Renal cortical epithelial cell (primary cell): ENCODE measurements around the gene NSDHL. TPM values are rescaled to one million over a fixed set of nuclear protein-coding genes. Genes with fewer than 3 reads are reported as not detected.

Experiments
- DNase-seq: peaks from one replicate; pipeline ENCODE4 v3.0.0-alpha.2; 2011; ENCODE audit warnings: low read depth
- total RNA-seq: library from RNA; depleted of rRNA; stranded (reverse); fragments of >200 nt; gene quantifications from 2 replicates; pipeline ENCODE4 v1.2.3, GENCODE V29; 2014

The NSDHL gene
- total RNA-seq, 1 donor from 2014 or later = 15.6 TPM

DNA sequence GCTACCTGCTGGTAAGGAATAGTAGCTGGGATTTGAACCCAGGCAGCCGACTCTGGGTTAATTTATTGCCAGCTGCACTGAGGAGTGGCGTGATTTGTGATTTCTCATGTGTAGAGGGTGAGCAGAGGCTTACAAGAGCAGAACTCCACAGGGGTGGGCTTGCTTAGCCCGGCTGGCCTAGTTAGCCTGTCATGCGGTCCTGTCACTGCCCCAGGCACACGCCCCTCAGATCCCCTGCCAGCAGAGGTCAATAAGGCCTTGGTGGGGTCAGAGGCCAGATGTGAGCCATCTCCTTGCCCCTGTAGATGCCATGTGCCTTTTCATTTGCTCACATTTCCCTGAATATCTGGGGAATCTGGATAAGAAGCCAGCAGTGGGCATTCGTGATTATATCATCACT is 13.4 kb downstream of the NSDHL start:
- DNase-seq = no peak

- DNase-seq = no peak
These were observed 14.9 kb downstream of the NSDHL start for GRCh38 chrX:152845618-152846240.

DNA sequence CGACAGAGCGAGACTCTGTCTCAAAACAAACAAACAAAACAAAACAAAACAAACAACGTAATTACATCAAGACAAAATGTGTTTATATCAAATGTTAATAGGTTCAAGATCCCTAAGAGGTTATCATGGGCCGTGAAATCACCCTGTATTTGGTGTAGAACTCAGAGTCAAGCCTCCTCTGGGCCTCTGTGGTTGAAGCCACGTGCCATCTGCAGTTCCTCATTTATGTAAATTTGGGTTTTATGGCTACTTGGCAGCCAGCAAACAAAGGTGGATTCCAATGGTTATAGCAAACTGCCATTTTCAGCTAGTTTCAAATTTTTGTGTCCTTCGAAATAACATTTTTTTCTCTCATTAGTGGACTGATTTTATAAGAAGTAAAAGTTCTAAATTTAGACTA is 16.4 kb downstream of the NSDHL start:
- no peak for DNase-seq

DNA sequence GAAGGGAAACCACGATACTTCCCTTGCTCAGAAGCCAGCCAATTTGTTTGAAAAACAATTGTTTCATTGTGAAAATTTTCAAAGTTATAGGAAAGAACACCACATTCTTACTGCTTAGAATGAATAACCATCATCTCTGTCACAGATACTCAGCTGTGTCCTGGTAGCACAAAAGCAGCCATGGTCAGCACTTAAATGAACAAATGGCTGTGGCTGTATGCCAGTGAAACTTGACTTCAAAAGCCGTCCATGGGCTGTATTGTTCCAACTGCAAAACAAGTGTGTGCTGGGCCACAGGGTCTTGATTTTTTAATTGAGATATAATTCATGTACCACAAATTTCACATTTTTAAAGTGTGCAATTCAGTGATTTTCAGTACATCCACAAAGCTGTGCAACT is 19.6 kb downstream of the NSDHL start:
- DNase-seq = no peak

GRCh38 chrX:152853986-152854385 is 23.1 kb downstream of the NSDHL start:
- DNase-seq = no peak

DNA sequence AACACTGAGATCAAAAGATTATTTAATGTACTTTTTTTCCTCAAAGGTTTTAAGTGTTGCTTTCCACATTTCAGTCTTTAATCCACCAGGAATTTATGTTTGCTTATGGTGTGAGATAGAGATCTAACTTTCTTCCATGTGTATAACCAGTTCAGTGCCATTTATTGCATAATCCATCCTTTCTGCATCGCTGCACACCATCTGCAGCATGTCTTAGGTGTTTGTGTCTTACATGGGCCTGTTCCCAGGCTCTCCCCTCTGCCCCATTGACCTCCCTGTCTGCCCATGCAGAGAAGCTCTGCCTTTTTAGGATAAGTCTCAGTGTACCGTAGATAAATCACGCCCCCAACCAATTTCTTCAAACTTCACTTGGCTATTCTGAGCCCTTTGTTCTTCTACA is 30.3 kb downstream of the NSDHL start:
- DNase-seq = peak; percentile 72

DNA sequence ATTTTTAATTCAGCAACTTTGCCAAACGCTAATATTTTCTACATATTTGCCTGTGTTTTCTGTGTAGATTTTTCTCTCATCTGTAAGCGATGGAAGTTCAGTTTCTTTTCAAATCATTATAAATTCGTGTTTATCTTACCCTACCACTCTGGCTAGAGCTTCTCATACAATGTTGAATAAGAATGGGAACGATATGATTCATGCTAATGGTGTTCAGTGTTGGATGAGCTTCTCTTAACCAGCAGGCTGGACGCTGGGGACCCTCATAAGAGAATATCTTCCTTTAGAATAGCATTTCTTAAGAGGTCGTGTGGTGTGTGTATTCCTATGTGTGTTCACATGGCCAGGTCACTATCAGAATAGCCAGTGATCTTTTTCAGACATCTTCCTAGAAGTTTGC is 31.0 kb downstream of the NSDHL start:
- no peak for DNase-seq

- DNase-seq = no peak
These were observed 34.5 kb downstream of the NSDHL start for GRCh38 chrX:152865232-152865920.

DNA sequence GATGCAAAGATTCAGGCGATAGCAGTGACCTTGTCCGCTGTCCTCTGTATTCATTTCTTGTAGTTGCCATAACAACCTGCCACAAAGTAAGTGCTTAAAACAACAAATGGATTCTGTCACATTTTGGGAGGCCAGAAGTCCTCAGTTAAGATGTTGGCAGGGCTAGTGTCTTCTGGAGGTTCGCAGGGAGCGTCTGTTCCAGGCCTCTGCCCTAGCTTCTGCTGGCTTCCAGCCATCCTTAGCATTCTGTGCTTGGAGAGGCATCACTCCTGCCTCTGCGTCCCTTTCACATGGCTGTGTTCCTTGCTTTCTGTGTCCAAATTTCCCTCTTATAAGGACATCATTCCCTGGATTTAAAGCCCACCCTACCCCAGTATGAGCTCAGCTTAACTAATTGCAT is 35.5 kb downstream of the NSDHL start:
- no peak for DNase-seq

DNA sequence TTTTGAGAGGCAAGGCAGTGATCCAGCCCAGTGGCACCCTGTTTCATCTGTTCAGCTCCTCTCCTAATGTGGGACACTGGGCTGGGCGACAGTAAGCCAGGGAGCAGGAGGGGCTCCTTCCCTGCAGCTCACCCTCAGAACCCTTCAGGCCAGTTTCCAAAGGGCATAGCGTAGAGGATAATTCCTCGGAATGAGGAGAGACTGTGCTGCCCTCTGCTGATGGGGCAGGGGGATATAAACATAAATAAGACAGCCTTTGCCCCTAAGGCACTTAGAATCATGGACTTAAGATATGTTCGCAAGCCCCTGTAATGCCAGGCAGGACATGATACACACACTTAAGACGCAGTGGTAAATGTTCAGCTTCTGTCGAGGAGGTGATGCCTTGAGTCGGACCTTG is 39.1 kb downstream of the NSDHL start:
- DNase-seq = no peak

DNA sequence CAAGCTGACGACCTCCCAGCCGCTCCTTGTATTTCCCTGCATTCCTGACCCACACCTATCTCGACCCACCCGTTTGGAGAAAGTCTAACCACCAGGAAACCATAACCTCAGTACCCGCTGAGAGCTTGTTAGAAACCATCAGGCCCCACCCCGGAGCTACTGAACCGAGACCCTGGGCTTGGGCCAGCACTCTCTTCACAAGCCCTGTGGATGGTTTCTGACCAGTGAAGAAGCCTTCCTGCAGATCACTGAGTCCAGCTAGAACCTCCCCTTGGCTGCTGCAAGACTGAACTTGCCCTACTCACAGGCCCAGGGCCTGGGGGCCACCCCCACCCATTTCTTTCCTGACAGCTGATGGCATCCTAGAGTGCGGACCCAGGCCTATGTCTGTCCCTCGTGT is 40.4 kb downstream of the NSDHL start:
- no peak for DNase-seq

DNA sequence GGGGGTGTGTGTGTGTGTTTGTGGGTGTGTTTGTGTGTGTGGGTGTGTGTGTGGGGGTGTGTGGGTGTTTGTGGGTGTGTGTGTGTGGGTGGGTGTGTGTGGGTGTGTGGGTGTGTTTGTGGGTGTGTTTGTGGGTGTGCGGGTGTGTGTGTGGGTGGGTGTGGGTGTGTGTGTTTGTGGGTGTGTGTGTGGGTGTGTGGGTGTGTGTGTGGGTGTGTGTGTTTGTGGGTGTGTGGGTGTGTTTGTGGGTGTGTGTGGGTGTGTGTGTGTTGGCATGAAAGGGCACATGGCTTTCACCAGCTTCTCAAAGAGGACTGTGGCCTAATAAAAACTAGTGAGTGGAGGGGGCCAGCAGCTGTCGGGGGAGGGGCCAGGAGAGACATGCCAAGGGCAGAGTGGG is 41.7 kb downstream of the NSDHL start:
- no peak for DNase-seq

- no peak for DNase-seq
These were observed 42.5 kb downstream of the NSDHL start for GRCh38 chrX:152873361-152873760.

DNA sequence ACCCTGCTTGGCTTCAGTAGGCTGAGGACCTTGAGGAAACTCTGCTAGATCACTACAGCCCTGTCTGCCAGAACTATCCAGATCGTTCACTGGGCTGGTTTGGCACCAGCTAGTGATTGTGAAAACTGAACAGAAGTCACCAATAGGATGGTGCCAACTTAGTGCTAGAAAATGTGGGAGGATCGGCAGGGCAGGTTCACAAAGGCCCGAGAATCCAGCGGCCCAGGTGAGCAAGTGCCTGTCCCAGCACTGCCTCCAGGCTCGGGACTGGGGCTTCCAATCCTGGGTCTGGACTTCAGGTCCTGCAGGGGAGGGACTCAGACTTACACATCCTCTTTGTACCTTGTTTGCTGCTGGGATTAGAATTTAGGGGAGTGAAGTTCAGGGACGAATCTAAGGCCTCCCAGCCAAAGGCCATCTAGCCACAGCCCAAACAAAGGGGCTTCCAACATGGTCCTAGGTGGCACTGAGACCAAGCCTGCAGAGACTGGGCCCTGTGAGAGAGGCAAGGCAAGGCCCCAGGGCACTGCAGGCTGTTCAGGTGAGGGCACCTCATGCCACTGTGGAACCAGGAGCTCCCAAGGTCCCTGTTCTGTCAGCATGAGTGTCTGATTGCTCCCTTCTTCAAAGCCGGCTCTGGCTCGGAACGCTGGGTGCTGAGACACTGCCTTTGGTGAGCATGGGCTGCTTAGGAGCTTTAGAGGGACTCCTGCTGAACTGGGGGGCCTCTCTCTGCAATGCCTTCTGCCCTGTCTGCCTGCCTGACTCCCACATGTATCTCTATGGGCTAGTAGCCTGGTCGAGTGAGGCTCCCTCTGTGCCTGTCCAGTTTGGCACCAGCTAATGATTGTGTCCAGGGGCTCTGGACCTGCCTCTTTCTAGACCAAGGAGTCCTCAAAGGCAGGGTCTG is 46.3 kb downstream of the NSDHL start:
- DNase-seq = no peak

- DNase-seq = peak; percentile 93
These were observed 48.3 kb downstream of the NSDHL start for GRCh38 chrX:152878976-152879755.

- DNase-seq = no peak
These were observed 50.4 kb downstream of the NSDHL start for GRCh38 chrX:152881289-152881688.

DNA sequence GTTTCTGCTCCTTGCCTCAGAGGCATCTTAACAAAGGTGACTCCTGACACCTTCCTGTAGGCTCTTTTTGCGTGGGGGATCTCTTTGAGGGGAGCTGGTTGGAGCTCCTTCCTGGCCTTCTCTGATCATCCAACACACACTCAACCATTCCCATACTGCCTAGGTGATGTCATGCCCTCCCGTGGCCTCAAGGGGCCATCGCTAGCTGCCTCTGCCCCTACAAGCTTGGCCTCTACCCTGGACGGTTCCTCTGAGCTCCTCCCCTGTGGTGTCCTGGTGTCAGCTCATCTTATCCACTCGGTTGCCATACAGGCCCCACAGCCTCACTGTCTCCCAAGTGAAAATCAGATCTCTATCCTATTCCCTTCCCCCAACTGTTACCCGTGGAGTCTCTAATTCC is 53.3 kb downstream of the NSDHL start:
- no peak for DNase-seq

DNA sequence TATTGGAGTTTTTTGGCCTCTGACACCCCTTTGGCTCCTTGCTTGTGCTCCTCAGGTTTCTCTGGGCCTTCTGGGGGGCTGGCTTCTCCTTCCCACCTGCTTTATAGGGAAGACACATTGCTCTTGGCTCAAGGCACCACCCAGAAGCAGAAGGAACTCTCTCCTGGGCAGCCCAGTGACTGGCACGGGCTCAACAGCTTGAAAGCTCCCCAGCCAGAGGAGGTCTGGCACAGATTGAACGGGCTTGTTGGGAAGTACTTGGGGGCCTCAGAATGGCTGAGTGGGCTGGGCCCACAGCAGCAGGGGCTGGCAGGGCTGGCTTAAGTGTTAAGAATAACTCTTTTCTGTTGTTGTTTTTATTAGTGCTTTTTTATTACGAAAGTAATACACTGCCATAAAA is 55.9 kb downstream of the NSDHL start:
- DNase-seq = no peak

DNA sequence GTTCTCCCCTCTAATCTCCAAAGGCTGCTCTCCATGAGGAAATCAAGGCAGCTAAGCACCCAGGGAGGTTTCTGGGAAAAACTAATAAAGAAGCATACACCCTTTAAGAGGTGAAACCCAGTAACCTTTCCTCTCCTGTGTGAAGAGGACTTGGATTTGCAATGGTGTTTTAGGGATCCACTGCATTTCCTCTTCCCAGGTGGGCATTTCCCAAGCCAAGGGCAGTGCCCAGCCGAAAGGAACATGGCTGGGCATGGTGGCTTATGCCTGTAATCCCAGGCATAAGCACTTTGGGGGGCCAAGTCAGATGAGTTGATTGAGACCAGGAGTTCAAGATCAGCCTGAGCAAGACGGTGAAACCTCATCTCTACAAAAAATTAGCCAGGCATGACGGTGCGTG is 61.6 kb downstream of the NSDHL start:
- no peak for DNase-seq

GRCh38 chrX:152892999-152893891 is 62.4 kb downstream of the NSDHL start:
- no peak for DNase-seq
